Measurements from ENCODE around the gene FOXN4.

DNA sequence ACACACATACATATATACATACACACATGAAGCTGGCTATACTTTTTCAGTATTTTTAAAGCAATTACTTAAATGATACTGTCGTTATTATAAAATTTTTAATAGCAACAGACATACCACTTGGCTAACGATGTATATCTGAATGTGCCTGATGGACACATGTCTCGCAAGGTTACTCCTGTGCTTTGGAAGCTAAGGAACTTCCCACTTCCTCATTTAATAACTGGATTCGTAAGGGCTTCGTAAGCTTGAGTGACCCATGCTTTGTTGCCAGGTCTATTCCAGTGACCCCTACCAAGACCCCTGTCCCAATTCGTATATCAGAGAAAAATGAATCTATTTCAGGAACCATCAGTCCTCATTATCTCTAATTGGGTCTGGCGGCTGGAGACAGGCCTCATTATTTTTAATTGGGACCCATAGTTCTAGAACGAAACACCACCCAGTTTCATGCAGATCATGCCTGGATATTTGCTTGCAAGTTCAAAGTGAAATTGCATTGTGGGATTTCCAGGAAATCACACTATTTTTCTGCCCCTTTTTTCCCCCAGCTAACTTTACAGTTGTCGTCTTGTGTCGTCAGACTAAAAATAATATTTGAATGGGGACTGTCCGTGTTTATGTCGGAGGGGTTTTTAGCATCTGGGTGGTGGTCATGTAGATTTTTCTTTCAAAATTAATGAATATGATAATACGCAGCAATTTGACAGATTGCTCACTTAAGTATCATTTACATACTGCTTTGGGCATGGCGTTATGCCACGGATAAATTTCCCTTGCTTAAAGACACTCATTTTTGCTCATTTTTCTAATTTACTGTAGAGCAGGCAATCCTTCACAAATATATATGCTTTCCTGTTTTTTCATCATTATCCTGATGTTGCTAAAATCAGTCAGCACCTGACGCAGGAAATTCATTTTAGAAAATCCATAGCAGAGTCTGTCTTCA, 21.5 kb upstream of the FOXN4 start:
- TF ChIP-seq, protein P1, sequence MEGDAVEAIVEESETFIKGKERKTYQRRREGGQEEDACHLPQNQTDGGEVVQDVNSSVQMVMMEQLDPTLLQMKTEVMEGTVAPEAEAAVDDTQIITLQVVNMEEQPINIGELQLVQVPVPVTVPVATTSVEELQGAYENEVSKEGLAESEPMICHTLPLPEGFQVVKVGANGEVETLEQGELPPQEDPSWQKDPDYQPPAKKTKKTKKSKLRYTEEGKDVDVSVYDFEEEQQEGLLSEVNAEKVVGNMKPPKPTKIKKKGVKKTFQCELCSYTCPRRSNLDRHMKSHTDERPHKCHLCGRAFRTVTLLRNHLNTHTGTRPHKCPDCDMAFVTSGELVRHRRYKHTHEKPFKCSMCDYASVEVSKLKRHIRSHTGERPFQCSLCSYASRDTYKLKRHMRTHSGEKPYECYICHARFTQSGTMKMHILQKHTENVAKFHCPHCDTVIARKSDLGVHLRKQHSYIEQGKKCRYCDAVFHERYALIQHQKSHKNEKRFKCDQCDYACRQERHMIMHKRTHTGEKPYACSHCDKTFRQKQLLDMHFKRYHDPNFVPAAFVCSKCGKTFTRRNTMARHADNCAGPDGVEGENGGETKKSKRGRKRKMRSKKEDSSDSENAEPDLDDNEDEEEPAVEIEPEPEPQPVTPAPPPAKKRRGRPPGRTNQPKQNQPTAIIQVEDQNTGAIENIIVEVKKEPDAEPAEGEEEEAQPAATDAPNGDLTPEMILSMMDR (IDR thresholded peaks at IDR 0.05; ENCODE audit: insufficient read depth, low read length): no peak
- TF ChIP-seq POLR2AphosphoS5 (IDR thresholded peaks at IDR 0.05; ENCODE audit: low read depth): no peak
- no peak for TF ChIP-seq GABPA (IDR thresholded peaks at IDR 0.05; ENCODE audit: low read depth)

Measured in HL-60 (cell line).